22Rv1 (cell line): ENCODE results near the gene TOLLIP.

Experiments used
- CTCF ChIP-seq: fragments of 450-650 bp; IDR thresholded peaks from 2 replicates; pipeline ENCODE4 v1.5.1; 2017; ENCODE audit warnings: mild to moderate bottlenecking
- ZFX ChIP-seq: fragments of 450-650 bp; IDR thresholded peaks from 2 replicates; pipeline ENCODE4 v1.6.1; 2017; ENCODE audit warnings: antibody characterized with exemption, borderline replicate concordance

GRCh38 chr11:1297576-1298473 lies 11.6 kb downstream of the TOLLIP start:
- no peak for TF ChIP-seq CTCF
- TF ChIP-seq ZFX: no peak
